ENCODE data around the gene FAM162A.
A peak's percentile ranks its signal among the peaks of the same experiment; 100 is the strongest.

The FAM162A gene

DNA sequence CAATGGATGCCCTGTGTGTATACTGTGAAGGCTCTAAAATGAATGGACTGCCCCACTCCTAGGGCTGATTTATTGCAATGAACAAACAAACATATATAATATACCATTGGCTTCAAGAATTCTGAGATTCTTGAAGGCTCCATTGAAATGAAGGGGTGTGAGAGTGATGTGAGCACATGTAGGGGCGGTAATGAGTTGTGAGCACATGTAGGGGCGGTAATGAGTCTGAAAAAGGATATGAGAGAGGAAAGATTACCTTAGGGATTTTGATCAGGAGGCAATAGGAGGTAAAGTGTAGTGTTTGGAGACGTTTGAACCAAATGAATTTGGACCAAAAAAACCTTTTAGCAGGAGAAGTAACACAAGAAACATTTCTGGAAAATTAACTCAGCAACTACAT, 3.7 kb downstream of the FAM162A start:
- DNase-seq (ENCODE audit: low read depth, low spot score): no peak

DNA sequence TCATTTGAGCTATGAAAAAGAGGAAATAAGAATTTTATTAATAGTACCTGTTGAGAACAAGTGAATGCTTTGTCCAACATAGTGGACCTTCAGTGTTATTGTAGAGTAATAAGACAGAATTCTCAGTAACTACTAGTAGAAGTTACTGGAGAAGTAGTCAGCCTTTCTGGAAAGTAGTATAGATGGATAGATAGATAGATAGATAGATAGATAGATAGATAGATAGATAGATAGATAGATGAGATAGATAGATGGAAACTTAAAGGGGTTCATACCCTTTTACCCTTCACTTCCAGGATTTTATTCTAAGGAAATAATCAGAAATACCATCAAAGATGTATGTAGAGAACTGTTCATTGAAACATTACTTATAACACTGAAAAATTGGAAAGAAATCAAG, 5.2 kb downstream of the FAM162A start:
- no peak for DNase-seq (ENCODE audit: low read depth, low spot score)

DNA sequence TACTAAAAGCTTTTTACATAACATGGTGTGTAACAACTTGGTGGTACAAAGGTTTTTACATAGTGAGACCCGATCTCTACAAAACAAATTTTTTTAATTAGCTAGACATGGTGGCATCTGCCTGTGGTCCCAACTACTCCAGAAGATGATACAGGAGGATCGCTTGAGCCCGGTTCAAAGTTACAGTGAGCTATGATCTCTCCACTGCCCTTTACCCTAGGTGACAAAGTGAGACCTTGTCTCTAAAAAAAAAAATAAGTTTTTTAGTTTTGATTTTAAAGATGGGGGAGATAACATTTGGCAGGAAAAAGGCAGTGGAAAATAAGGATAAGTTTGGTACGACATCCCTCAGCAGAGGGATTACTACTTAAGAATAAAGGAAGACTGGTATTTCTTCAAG, 5.9 kb downstream of the FAM162A start:
- DNase-seq (ENCODE audit: low read depth, low spot score): no peak

DNA sequence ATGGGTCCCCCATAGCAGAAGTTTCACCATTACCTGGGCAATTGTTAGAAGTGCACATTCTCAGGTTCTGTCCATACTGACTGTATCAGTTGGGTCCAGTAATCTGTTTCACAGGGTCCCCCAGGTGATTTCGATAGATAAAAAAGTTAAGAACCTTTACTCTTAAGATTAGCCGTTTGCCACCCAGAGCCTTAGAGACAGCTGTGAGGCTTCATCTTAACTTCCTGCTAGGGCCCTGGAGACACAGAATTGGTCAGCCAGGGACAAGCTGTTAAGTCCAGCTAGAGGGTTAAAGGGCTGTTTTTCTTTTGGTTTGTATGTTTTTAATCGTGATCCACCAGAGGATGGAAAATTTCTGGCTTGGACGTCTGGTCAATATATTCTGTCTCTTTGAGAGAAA, 6.7 kb downstream of the FAM162A start:
- DNase-seq (ENCODE audit: low read depth, low spot score): no peak

DNA sequence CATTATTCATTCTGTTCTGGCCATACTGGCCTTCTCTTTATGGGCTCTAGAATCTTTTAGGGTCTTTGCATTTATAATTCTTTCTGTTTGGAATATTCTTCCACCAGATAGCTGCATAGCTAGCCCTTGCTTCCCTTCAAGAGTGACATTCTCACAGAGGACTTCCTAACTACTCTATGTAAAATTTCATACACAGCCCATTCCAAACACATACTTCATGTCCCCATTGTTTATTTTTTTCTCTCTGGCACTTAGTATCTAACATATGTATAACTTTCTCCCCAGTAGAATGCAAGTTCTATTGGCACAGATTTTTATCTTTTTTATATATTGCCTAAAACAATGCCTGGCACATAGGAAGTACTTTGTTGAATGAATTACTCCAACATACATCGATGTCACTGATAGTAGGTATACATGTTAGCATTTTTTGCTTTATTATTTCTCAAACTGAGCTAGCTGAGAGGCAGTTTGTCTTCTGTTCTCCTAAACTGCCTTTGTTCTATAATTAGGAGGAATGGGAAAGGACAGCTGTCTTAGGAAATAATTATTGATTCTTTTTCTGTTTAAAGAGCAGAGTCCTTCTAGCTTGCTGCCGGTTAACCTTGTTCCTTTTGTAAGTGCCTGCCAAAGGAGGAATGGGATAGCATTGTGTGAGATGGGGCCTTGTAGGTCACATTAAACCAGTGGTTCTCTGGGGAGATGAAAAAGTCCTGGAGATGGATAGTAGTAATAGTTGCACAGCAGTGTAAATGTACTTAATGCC, 7.9 kb downstream of the FAM162A start:
- DNase-seq (ENCODE audit: low read depth, low spot score): no peak

DNA sequence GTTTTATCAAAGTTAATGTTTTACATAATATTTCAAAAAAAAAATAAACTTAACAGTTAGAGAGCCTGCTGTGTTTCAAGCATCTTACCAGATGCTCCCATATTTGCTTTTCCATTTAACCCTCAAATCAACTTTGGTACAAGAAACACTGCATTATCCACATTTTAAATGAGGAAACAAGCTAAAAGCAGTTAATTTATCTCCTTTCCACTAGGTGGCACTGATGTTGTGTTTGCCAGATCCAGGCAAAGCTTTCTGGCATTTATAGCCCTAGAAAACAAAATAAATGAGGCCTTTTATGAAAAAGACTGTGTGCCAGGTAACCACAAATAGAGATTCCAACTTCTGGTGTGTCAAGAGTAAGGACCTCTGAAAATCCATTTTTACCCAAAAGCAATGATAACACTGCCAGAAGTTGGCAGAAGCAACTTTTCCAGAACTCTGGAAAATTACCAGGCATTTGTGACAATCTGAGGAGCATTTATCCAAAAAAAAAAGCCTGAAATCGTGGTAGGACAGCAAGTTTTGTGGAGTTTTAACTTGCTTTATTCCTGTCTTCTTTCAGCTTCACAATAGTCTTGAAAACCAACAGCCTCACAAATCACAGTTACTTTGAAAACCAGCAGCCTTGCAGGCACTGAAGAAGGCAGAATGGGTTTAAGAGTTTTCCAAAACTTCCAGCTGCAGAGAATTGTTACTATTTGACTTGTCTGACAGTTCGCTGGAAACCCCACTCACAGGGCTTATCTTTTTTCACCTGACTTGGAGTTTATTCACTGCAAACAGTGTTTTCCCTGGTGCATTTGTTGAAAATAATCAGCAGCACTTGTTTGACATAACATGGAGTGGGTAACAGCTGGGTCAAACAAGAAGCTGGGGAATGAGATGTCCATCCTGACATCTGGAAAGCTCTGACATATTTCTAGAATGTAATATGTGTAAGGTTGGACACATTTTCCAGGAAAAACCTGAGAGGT, 9.2 kb downstream of the FAM162A start:
- DNase-seq (ENCODE audit: low read depth, low spot score): no peak

DNA sequence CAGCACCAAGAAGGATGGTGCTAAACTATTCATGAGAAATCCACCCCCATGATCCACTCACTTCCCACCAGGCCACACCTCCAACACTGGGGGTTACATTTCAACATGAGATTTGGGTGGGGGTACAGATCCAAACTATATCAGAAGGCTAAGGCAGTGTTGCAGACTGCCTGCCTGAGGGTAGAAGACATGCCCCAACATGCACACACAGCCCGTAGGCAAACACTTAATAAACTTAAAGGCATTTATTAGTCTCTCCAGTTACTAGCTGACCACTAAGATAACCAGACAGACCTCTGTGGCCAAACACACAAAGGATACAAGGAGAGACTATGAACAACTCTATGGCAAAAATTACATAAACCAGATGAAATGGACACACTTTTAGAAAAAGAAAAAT, 10.2 kb downstream of the FAM162A start:
- DNase-seq (ENCODE audit: low read depth, low spot score): no peak

DNA sequence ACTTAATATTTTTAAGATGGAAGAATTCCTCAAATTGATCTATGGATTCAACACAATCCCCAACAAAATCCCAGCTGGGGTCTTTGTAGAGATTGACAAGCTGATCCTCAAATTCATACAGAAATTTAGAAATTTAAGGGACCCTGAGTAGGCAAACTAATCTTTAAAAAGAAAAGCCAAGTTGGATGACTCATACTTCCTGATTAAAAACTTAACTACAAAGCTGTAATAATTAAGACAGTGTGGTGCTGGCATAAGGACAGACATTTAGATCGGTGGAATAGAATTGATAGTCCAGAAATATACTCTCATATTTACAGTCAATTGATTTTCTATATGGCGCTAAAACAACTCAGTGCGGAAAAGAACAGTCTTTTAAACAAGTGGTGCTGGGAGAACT, 11.6 kb downstream of the FAM162A start:
- no peak for DNase-seq (ENCODE audit: low read depth, low spot score)

DNA sequence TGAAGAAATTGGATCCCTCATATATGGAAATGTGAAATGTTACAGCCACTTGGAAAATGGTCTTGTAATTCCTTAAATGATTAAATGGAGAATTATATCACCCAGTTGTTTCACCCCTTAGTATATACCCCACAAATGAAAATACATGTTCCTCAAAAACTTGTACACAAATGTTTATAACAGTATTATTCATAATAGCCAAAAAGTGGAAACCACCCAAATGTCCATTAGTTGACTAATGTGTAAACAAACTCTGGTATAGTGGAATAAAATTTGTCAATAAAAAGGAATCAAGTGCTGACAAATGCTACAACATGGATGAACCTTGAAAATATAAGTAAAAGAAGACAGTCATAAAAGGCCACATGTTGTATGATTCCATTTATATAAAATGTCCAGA, 12.5 kb downstream of the FAM162A start:
- DNase-seq (ENCODE audit: low read depth, low spot score): no peak

DNA sequence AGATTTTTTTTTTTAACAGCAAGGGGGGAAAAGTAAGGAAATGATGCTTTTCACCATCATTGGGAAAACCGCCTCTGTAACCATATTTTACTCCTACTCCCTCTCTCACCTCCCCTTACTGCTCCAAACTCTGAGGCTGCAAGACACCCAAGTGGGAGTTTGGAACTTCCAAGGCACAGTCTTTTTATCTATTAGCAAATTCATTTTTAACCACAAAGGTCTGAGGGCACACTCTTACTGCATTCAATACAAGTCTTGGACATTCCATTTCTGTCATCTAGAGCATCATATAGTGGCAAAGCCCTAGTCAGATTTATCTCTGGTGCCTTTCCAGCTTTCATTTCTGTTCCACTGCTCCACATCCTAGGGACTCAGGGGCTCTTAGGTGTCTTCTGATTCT, 13.2 kb downstream of the FAM162A start:
- no peak for DNase-seq (ENCODE audit: low read depth, low spot score)

DNA sequence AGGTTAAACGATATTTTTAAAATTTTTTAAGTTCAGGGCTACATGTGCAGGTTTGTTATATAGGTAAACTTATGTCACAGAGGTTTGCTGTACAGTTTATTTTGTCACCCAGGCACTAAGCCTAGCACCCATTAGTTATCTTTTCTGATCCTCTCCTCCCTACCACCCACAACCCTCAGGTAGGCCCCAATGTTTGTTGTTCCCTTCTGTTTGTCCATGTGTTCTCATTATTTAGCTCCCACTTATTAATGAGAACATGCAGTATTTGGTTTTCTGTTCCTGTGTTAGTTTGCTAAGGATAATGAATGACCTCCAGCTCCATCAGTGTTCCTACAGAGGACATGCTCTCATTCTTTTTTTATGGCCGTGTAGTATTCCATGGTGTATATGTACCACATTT, 14.9 kb downstream of the FAM162A start:
- no peak for DNase-seq (ENCODE audit: low read depth, low spot score)

DNA sequence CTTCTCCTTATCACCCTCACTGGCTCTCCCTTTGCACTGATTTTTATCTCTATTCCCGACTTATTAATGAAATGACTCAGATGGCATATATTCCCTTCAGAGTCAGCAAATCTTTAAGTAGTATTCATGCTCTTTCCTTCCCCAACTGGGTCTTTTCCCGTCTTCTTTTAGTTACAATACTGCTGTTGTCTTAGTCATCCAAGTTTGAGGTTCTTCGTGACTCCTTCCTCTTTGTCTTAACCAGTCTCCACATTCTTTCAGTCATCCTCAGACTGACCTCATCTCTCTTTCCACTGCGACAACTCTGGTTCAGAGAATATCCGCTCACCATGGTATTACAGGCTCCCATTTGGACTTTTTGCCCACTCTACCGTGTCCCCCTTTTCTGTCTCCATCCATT, 19.5 kb downstream of the FAM162A start:
- no peak for DNase-seq (ENCODE audit: low read depth, low spot score)

DNA sequence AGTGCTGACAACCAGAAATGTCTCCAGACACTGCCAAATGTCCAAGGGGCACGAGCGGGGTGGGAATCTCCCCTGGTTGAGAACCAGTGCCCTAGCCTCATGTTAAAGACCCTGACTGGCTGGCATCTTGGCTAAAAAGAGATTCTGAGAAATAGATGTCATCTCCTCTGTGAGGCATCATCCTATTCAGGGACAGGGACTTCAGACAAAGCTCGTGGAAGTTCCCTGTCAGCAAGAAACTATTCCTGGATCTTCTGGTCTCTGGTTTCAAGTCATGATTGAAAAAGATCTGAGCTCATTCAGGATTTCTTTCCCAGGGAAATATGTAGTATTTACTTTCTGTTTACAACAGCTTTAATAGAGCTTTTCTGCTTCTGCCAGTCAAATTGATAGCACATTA, 21.0 kb downstream of the FAM162A start:
- DNase-seq (ENCODE audit: low read depth, low spot score): no peak

DNA sequence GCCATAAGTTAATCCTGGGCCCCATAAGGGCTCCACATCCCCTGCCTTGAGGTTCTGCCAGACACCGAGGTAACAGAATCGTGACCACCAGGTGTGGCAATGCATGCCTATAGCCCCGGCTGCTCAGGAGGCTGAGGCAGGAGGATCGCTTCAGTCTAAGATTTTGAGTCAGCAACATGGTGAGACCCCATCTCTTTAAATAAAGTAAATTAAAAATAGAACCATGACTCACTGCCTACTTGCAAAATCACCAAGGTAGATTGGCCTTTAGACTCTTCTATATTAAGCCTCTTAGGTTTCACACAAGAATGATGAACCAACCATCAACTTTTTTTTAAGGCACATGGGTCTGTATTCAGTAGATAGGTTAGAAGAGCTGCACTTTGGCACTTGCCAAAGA, 22.2 kb downstream of the FAM162A start:
- no peak for DNase-seq (ENCODE audit: low read depth, low spot score)

DNA sequence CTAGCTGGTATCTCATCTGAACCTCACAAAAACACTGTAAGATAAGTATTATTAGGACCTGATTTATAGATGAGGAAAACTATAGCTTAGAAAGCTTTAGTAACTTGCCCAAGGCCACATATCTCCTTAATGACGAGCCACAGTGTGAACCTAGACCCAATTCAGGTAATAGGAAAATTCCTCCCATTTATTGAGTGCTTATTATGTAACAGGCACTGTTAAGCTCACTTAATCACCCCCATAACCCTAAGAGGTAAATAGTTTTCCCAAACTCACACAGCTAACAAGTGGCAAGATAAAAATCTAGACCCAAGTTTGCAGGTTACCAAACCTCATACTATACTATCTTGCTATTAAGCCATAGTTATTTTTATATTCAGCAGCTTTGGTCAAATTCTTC, 24.0 kb downstream of the FAM162A start:
- DNase-seq (ENCODE audit: low read depth, low spot score): no peak

DNA sequence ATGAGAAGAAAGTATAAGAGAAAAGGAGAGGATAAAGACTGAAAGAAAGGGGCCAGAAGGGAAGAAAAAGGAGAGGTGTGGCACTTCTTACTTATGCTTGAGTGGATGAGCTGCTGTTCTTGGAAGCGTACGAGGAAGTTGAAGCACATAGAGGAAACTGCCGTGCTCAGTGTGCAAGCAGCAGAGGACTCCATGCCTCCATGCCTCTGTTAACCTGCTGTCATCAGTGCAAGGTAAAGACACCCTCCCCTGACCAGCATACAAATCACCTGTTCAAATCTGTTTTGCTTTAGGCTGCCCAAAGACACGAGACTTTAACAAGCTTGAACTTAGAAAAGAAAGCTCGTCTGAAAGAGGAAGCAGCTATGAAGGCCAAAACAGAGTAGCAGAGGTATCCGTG, 25.5 kb downstream of the FAM162A start:
- DNase-seq (ENCODE audit: low read depth, low spot score): no peak

DNA sequence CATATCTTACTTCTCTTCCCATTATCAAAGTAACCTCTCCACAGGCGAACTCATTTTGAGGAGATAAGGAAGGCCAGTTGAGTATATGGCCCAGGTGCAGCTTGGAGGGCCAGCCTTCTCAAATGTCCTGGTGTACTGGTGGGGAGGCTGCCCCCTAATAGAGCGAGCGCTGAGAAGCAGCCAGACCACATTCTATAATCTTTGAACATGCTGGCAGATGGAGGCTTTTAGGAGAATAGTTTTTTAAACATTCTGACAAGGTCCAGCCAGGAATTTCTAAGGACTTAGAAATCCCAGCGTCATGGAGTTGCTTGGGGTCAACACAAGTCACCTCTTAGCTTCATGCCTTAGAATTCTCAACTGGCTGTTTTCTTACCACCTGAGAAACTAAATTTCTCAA, 26.1 kb downstream of the FAM162A start:
- DNase-seq (ENCODE audit: low read depth, low spot score): no peak

DNA sequence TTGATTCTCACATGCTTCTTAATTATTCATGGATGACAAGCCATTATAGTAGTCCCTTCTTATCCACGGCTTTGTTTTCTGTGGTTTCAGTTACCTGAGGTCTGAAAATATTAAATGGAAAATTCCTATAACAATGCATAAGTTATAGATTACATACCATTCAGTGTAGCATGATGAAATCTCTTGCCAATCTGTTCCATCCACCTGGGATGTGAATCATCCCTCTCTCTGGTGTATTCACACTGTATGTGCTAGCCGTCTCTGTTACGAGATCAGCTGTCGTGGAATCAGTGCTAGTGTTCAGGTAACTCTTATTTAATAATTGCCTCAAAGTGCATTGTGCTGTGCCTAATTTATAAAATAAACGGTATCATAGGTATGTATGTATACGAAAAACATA, 26.7 kb downstream of the FAM162A start:
- no peak for DNase-seq (ENCODE audit: low read depth, low spot score)

DNA sequence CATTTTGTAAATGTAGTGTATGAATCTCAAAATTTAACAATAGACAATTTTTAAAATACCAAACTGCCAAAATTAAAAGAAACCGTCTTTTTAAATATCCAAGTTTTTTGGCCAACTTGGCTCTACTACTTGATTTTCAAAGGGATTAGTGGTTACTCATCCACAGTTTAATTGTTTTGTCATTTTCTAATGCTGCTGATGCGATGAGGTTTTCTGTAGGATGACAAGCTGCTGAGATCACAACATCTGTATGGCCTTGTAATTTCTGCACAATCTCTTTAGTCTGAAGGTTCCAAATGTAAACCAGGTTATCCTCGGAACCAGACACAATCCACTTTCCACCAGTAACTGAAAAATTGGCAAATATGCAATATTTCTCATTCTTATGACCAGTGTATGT, 30.4 kb downstream of the FAM162A start:
- no peak for DNase-seq (ENCODE audit: low read depth, low spot score)

DNA sequence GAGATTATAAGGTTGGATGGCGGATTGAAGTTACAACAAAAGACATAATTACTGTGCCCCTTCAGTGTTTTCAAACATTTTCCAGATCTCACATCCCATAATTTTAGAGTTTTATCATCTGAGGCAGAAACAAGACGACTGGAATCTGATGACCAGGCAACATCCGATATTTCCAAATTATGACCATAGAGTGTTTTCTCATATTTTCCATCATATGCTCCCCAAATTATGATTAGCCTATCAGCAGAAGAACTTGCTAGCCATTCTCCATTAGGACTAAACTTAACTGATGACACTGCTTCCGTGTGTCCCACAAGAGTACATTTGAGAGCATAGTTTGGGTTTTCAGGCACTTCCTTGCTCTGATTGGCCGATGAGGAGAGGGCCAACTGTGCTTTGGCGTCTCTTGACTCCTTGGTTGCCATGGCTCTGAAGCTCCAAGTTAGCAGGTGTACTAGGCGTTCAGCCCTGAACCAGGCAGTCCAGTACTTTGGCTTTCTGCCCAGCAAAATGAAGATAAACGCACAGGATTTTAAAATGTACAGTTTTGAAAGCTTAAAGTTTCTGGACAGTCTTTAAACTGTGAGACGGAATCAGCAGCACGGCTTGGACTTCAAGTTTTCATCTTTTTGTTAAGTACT, 31.2 kb downstream of the FAM162A start:
- DNase-seq (ENCODE audit: low read depth, low spot score): no peak

DNA sequence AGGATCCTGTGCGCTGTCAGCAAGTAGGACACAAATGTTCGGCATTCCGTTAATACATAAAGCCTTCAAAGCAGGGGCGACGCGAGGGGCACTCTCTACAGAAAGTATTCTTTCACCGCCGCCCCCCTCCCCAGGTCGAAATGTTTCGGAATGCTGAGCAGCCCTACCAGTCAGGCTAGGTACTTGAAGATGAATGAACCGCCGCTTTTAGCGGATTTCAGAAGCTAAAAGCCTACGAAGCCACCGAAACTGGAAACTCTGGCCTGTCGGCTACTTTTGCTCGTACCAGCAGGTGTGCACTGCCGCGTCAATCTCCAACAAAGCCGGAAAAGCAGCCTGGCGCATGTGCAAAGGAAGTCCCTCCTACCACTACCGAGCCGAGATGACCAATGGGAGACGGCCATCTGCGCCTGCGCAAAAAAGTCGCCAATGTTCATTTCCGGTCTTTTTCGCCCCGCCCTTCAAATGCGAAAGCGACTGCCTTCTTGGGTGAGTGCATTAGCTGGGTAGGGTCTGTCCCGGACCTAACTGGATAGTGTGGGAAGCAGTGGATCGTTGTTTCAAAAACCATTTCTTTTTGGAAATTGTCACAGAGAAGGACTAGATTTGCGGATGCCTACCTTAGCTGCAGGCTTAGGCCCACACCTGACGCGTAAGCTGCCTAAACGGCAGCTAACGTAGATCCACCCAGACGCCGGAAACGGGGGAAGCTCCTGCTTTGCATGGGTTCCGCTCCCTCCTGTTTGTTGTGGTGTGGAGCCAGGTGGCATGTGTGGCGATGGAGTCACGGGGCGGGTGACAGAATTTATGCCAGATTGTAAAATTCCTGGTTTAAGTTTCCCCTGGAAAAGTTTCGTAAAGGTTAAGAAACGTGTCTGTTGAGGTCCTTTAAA, 32.0 kb downstream of the FAM162A start, which contains the start of gene WDR5B:
WDR5B (minus strand) TSS at position 301 of the 893 bp plus-strand sequence. CDS start 534 bp downstream, outside the sequence.
- DNase-seq (ENCODE audit: low read depth, low spot score): peak; percentile 94

Data from brain pericyte (primary cell).